Left renal cortex interstitium (tissue), 4 donors: Measurements from ENCODE around the gene KCNJ5. TPM values are rescaled to one million over a fixed set of nuclear protein-coding genes. Genes with fewer than 3 reads are reported as not detected.

Experiments used
- DNase-seq, 4 donors: peaks; one replicate each; pipeline ENCODE4 v3.0.0-alpha.2; 2013; ENCODE audit warnings: low read depth in 4 of 4, low spot score in 2 of 4, missing footprints in 1 of 4
- polyA plus RNA-seq, 4 donors: library from polyadenylated mRNA; unstranded; fragments of 120-200 nt; gene quantifications; one replicate each; pipeline ENCODE4 v1.2.1, GENCODE V29; 2013; ENCODE audit not compliant: insufficient read length in 4 of 4

Gene KCNJ5
- polyA plus RNA-seq, 4 donors: 4.2 to 5.2 (median 4.9) TPM

- DNase-seq: no peak
Measured at GRCh38 chr11:128927683-128928336, 36.7 kb downstream of the KCNJ5 start.

DNA sequence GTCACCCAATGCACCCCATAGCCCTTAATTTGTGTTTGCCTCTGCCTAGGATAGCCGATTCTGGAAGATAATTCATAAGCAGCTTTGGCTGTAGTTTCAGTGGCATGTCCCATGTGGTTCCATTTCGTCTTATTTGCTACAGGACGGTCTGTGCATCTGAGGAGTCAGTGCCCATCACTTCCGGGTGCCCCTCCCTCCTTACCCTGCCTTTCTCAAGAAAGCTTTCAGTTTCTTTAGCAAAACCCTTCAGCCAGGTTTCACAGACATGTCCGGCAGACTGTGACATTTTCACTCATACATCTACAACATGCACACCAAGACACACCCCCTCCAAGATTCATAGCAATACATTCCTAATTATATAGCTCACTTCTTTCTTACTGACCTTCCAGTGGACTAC, 37.2 kb downstream of the KCNJ5 start:
- no peak for DNase-seq

DNA sequence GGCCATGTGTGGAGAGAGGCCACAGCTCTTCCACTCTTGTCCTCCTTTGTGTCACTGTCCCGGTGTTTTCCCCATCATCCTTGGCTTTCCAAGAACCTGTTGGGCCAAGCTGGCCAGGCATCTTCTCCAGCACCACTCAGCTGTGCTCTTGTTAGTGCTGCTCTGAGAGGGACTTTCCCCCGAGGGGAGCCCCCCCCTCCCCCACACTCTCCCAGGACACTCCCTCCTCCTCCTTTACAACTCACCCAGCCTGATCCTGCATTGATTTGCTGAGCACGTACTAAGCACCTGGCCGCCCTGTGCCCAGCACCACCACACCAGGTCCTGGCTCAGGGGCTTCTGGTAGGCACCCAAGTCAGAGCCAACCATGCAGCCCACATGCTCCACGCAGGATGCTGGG, 38.3 kb downstream of the KCNJ5 start:
- no peak for DNase-seq

DNA sequence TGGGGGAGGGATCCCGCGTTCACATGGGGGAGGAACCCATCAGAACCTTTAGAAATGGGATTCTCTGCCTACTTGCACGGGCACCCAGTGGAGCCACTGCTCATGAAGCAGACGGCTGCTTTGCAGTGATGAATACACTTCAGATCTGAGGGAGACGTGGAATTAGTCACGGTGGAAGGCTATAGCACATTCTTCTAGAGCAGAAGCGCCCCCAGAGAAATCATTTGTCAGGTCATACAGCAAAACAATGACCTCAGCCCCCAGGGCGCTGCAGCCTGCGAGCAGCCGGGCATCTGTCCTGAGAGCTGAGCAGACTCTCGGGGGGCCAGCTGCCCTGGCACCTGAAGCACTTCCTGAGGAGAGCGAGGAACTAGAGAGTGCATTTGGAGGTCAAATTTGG, 38.8 kb downstream of the KCNJ5 start:
- DNase-seq: no peak

- DNase-seq: no peak
Measured at GRCh38 chr11:128931066-128931465, 39.9 kb downstream of the KCNJ5 start.

DNA sequence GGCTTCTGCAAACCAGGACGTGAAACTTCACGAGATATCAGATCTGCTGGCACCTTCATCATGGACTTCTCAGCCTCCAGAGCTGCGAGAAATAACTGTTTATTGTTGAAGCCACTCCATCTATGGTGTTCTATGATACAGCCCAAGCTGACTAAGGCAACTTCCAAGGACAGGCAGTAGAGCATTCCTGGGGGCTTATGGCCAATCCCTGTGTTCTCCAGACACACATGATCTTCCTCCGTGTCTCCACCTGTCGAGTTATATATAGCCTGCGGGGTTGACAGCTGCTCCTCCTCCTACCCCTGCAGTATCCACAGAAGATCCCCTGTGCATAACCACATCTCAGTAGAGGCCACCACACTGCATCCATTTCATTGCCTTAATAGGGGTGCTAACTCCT, 40.5 kb downstream of the KCNJ5 start:
- no peak for DNase-seq

- DNase-seq: no peak
Measured at GRCh38 chr11:128933481-128934178, 42.5 kb downstream of the KCNJ5 start.

DNA sequence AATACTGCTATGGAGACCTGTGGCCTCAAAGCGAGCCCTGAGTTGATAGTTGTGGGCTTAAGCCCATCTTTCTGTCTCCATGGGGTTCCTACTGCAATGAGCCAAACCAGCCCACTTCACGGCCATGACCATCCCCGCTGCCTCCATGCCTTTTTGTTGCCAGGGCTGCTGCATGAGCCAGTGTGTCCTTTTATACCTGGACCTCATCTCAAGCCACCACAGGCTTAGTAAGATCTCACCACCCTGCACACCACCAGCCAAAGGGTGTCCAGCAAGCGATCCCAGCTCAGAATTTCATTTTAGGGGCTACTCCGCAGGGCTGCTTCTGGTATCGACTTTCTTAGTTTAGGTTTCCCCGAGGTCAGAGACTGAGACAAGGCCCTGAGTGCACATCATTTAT, 43.2 kb downstream of the KCNJ5 start:
- DNase-seq: no peak

- DNase-seq: no peak
Measured at GRCh38 chr11:128934926-128935325, 43.8 kb downstream of the KCNJ5 start.

- DNase-seq: no peak
Measured at GRCh38 chr11:128936606-128937251, 45.6 kb downstream of the KCNJ5 start.

GRCh38 chr11:128937480-128937879, 46.3 kb downstream of the KCNJ5 start:
- DNase-seq: no peak

- no peak for DNase-seq
Measured at GRCh38 chr11:128938156-128938885, 47.2 kb downstream of the KCNJ5 start.

- DNase-seq: no peak
Measured at GRCh38 chr11:128939591-128939990, 48.4 kb downstream of the KCNJ5 start.

GRCh38 chr11:128940156-128940555, 49.0 kb downstream of the KCNJ5 start:
- no peak for DNase-seq

GRCh38 chr11:128940603-128941002, 49.4 kb downstream of the KCNJ5 start:
- DNase-seq: no peak

DNA sequence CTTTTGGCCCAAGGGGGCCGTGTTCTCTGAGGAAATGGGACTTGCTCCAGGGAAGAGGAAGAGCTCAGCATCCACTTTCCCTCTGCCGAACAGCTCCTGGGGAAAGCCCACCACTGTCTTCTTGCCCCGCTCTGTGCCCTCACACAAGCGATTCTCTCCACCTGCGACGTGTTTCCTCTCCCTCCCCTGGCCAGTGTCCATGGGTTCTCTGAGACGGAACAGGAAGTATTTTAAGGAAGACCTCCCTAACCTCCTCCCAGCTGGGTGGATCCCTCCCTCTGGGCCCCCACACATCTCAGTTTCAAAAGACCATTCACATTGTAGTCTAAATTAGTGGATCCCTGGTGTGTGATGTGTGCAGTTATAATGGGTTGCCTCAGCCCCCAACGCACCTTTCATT, 50.0 kb downstream of the KCNJ5 start:
- DNase-seq: no peak

- no peak for DNase-seq
Measured at GRCh38 chr11:128941573-128942271, 50.6 kb downstream of the KCNJ5 start.

DNA sequence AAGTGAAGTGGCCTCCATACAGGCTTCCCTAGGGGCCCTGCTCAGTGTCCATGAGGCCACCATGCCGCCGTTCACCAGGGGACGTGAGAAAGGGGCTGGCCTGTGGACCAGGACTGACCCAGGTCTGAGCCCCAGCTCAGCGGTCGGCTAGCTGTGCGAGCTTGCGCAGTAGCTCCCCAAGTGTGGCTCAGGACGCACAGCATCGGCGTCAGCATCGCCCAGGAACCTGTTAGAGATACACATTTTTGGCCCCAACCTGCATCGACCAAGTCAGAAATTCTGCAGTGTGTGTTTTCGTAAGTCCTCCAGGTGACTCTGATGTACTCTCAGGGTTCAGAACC, 51.1 kb downstream of the KCNJ5 start:
- DNase-seq: no peak

DNA sequence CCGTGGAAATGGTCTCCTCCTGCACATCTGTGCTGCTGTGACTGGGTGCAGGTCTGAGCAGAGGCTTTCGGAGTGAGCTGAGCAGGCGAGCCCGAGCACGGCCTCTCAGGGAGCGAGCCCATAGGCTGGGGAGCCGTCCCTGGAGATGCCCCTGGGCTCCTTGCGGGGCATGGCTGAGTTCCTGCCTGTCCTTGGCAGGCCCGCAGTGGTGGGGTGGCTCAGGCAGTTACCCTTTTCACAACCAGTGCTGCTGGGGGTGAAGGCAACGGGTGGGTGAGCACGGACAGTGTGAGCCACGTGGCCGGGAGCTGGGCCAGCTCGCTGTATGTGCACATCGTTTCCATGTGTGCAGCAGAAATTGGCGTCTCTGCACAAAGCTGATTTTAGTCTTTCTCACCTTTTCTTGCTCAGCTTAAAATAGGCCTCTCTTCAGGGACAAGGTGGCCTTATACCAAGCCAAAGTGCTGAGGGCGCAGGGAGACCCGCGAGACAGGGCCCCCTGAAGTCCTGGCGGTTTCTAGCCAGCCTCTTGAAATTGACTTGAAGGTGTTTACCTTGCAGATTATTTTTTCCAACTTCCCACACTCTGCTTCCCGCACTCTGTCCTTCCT, 51.8 kb downstream of the KCNJ5 start, which contains the start of gene TP53AIP1:
Gene TP53AIP1, minus strand, starts transcription at position 55 of the 611 bp plus-strand sequence. CDS start 5,053 bp downstream, outside the sequence.
- no peak for DNase-seq

DNA sequence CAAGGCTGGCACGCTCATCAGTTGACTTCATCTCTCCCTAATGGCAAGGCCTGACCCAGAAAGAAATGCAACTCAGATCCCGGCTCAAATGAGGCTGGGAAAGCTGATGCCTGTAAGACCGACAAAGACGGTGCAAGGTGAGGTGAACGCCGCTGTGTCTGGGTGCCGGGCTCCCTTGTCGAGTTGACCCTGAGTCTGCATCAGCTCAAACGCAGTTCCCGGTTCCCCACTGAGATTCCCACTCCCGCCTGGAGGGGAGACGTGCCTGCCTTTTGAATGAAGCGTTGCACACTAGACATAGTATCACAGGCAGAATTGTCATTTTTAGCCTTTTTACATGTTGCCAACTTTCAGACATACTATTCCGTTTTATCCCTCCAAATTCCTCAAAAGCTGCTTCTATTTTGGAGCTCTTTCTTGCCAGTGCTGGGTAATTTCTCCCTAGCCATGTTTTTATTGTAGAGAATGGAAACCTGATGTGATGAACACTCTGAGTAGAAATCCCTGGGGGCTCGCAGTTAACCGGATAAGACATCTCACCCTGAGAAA, 52.3 kb downstream of the KCNJ5 start:
- DNase-seq: no peak
